HG02642 (cell line): ENCODE measurements around the gene CA9.

Source experiments
- ATAC-seq: cut with Tn5 transposase; IDR thresholded peaks from one replicate; pipeline ENCODE4 v1.9.1; 2021; ENCODE audit warnings: mild to moderate bottlenecking; ENCODE audit not compliant: unreplicated experiment, poor library complexity

The CA9 gene

DNA sequence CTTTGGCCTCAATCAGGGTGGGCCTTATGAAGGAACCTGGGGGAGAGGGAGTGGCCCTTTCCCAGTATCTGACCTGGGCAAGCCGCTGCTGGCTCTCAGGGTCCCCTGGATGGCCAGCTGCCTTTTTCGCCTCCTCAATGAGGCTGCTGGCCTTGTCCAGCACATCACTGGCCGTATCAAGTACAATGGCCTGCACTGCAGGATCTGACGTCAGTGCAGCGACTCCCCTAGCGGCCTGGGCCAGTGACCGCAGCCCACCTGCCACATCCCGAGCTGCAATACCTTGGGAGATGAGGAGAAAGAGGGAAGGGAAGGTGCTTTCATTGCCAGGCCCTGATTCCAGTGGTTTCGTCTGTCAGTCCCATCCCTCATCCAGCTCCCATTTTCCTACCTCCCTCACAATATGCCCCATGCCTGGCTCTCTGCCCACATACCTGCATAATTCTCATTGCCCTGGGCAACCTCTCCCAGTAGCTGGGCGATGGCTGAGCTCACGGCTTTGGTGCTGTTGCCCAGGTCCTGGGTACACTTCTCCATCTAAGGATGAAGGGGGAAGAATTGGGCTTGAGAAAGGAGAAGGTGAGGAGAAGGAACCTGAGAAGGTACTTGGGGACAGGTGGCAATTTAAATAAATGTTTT is 39.2 kb downstream of the CA9 start:
- no peak for ATAC-seq

DNA sequence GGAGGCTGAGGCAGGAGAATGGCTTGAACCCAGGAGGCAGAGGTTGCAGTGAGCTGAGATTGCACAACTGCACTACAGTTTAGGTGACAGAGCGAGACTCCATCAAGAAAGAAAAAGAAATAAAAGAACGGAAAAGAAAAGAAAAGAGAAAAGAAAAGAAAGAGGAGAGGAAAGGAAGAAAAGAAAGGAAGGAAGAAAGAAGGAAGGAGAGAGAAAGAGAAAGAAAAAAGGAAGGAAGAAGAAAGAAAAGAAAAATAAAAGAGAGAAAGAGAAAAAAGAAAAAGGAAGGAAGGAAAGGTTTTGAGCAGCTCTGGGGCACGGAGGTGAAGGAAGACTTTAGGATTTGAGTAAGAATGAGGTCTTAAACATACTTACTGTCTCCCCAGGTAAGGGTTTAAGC is 39.9 kb downstream of the CA9 start:
- no peak for ATAC-seq

DNA sequence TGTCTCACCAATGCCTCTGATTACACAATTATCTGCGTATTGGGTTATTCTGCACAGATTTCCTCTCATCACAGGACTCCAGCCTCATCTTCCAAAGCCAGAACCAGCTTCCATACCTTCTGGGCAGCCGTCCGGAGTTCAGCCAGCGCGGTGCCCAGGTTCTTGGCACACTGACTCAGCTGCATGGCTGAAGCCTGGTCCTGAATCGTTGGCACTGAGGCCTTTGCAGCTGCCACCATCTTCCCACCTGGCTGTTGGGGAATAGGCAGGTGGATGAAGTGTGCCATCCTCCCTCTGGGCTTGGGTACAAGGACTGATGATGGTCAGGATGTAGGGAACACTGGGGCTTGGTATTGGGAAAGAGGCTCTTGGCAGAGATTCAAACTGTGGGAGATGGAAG is 40.4 kb downstream of the CA9 start:
- ATAC-seq: no peak

DNA sequence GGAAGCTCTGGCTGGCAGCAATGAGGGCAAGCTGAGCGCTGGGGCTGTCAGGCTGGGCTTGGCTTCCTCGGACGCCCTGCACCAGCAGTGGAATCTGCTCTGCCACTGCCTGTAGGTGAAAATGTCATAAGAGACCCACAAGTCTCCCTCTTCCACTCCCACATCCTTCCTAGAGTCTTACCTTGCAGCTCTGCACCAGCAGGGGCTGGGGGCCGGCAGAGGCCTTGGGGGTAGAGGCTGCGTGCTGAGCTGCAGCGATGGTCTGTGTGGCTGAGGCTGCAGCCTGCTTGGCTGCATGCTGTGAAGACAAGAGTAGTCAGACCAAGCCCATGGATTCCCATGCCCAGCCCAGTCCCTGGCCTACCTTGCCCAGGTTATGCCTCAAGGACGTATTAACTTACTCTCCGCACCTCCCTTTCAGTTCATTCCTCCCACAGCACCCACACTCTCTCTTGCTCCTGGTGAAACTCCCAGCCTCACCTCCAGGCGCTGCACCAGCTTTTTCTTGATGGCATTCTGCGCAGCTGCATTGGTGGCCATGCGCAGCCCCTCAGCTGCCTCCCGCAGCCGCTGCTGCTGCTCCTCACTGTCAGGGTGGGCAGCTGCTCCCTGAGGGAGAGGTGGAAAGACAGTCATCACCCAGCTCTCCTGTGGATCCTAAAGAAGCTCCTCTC is 41.0 kb downstream of the CA9 start:
- no peak for ATAC-seq

DNA sequence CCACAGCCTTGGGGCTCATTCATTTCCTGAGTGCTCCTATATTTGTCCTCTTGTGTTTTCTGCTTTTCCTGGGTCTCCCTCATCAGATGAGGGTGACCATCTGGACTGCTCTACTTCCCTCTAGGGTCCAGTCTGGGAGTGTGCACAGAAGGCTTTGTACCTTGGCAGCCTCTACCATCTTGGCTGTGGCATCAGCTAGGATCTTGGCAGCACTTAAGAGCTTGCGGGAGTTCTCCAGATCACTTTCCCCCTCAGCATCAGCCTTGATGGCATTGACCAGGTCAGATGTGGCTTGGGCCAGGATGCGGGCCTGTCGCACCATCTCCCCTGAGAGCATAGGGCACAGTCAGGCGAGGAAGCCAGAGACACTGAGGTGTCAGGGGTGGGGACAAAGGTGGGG is 42.5 kb downstream of the CA9 start:
- no peak for ATAC-seq

DNA sequence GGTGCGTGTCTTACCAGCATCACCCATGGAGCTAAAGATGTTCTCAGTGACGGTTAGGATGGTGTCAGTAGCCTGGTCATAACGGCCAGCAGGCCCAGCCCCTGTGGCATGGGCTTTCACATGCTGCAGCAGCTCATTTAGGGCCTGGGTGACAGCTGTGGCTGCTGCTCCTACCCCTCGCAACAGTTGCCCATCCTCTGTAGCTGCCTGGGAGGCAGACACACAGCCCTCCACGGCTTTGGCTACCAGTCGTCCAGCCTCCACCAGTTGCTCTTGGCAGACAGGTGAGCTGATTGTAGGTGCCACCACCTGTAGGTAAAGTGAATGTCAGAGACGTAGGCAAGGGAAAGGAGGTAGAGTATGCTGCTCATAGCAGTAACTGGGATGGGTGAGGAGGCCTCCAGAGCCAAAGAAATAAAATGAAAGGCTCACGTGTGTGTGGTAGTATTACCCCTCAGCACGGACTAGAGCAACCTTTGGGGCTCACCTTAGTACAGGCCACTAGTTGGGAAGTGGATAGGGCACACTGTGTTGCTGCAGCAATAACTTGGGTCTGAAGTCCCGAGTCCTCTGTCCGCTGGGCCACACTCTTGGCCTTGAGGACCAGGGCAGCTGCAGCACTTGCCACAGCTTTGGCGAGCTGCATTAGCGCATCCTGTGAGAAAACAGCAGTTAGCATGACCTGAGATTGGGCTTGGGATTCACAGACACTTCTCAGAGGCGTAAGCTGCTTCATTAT is 43.6 kb downstream of the CA9 start:
- no peak for ATAC-seq

DNA sequence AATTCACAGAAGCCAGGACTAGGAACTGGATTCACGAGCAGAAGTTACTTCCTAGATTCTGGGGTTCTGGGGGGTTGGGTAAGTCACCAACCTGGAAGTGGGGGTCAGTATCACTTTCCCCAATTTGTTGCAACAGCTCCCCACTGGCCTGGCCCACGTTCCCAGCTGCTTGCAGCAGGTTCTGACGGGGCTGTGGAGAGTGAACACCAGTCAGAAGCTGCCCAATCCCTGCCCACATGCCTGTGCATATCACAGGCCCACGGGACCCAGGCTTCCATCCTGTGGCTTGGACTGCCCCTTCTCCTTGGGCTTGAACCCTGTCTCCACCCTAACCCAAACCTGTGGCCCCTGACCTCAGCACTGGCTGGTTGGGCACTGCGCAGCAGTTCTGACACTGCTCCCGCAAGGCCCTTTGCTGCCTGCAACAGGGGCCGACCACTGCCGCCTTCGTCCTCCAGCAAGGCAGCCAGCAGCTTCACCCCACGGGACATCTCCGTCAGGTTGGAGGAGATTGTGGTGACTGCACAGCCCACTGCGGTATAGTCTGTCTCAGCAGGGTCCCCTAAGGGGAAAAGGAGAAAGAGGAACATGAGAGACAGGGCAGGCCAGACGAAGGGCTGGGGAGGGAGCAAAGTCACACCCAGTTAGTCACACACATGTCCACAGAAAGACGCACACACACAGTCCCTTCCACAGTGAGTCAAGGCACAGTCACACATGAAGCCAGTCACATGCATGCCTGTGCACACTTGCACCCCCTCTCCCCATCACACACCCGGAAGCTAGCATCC is 45.2 kb downstream of the CA9 start:
- no peak for ATAC-seq

DNA sequence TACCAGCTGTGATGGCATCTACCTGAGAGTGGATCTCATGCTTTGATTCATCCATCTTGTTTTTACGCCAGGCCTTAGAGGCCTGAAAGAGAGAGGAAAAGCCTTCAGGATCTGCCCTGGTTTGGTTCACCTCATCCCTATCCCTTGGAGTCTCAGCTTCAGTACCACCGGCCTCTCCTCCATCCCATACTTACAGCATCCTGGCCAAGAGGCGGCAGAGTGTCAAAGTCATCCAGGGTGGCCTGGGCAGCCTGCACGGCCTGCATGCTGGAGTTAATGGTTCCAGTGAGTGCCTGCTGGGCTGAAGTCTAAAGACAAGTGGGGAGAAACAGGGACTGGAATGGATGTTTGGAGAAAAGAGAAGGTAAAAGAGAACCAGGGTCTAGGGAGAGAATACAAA is 45.8 kb downstream of the CA9 start:
- ATAC-seq: no peak

DNA sequence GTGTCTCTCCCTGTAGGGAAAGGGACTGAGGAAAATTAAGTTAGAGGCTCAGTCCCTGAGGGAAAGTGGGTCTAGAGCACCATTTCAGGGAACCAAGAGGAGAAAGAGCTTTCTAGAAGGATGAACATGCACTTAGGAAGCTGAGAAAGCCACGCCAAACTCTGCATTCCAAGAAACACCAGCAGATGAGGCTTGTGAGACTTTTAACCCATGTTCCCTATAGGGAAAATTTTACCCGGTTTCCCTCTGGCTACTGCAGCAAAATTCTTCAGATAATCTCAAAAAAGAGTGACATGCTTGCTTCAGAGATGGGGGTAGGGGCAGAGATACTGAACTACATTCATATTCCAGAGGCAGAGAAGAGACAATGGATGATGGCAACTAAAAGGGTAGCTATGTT is 49.7 kb downstream of the CA9 start:
- ATAC-seq: no peak

DNA sequence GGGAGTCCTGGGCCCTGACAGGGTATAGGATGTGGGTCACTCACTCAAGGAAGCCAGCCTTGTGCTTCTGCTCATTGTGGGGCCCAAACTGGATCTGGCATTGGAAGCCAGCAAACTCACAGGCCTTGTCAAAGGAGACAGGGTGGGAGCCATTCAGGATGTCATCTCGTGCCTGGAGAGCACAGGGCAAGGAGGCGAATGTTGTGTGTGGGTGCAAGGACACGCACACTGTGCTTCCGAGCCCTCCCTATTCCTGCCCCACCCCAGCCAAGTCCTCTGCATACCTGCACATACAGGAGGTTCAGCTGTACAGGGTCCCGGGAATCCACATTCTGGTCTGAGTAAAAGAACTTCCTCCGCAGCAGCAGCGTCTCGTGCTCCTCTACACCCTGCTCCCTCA is 50.2 kb downstream of the CA9 start:
- ATAC-seq: no peak

DNA sequence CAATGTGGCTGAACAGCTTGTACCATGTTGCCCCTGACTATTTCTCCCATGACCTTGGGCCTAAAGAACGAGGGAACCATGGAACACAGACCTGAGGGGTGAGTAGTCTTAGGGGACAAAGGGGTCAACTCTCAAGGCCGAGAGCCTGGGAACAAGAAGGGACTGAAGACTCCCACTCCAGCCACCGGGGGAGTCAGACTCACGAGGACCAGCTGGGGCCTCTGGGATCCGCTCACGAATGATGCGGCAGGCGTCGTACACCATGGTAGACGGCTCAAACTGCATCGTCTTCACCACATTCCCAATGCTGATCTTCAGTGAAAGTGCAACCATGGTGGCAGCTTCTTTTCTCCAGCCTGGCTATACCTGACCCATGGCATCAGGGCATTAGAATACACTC is 51.6 kb downstream of the CA9 start:
- no peak for ATAC-seq

DNA sequence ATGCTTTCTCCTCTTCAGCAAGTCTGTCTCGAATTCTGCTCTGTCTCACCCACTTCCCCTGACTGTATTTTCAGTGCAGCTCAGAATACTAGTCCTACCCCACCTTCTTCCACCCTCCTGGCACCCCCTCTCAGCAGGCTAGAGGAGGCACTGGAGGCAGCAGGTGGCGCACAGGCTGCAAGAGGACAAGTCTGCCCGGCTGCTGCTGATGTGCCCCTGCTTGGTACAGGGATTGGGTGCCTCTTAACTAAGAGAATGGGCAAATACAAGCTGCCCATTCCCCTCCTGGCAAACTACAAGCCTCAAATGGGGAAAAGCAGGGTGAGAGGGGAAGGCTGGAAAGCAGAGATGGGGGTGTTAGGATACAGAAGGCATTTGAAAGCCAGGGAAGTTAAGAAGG is 53.2 kb downstream of the CA9 start:
- no peak for ATAC-seq

DNA sequence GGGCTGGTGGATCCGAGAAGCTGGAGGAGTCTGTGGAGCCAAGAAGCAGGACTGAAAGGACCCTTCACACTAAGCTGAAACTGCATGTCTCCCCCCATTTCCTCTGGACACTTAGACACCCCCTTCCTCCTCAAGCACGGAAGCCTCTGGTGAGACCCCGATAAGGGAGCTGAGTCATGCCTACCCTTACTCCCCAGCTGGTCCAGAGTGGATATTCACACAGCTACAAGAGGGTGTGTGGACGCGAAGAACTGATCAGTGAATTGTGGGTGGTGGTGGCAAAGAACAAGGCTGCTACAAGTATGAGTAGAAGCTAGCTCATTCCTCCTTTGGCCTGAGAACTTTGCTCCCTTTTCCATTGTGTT is 53.9 kb downstream of the CA9 start:
- no peak for ATAC-seq

DNA sequence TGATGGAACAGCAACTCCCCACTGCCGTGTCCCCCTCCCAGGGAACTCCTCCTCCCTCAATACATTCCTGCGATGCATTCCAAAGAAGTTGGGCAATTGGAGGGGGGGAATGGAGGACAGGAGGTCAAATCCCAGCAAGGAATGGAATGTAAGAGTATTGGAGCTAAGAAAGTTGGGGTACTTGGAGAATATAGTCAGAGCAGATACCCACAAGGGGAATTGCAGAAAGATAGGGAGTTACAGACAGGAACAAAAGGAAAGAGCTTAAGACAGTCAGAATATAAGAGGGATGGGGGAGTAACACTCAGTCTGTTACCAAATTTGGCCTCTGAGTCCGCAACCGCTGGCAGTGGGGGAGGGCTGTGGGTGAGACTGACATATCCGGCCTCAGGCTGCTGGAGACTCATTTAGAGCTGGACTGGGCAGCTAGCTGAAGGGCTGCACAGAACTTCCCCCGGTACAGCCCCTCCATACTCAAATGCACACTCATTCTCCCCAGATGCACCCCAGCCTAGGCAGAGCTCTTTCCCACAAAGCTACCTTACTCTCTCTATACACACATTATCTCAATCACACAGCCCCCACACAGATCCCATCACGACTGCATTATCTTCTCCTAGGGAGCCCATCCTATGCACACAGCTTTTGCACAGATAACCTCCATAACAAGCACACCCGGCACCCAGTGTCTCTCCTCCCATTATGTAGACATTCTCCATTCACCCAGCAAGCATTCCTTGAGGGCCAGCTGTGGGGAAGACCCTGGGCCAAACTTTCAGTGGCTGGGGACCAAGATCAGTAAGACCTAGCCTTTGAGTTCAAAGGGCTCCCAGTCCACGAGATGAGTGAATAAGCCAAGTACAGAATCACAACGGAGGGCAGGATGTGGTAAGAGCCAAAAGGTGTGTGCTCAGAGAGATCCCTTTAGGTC is 54.6 kb downstream of the CA9 start:
- no peak for ATAC-seq

DNA sequence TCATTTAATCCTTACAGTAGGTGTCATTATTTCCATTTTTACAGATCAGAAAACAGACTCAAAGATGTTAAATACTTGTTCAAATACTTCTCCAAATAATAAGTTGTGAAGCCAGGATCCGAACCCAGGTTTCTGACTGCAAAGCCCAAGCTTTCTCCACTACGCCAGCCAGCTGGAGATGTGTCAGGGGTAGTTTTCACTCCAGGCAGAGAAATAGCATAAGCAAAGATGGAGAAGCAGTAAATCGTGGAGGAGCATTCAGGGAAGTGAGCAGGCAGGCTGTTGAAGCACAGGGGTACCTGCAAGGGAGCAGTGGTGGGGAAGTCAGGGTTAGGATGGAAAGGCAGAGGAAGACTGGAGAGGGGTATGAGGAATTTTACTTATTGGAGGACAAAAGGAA is 55.4 kb downstream of the CA9 start:
- no peak for ATAC-seq

DNA sequence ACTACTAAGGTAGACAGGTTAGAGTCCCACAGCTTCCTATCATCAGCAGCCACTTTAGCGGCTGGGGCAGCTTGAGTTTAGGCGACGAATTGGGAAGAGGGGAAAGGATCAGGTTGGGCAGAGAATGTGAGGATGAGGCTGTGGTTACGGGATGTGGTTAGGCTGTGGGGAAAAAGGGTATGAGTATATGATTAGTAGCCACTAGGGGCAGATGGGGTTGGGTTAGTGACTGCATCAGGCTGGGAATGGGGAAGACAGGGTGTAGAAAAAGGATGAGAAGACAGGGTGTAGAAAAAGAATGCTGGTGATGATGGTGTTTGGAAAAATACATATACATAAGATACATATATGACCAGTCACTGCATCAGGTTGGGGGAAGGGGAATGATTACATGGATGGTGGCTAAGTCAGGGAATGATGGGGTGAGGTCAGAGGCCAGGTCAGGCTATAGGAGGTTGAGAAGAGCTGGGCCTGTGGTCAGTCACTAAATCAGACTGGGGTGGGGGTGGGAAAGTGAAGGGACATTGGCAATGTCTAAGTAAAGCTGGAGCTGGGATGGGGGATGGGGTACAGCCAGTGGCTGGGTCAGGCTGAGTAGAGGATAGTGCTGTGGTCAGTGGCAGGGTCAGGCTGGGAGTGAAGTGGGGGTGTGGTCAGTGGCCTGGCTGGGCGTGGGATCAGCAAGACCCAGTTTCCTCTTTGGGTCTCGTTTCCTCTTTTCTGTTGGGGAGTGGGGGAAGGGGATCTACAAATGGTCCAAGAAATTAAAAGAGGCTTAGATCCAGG is 56.2 kb downstream of the CA9 start:
- no peak for ATAC-seq

DNA sequence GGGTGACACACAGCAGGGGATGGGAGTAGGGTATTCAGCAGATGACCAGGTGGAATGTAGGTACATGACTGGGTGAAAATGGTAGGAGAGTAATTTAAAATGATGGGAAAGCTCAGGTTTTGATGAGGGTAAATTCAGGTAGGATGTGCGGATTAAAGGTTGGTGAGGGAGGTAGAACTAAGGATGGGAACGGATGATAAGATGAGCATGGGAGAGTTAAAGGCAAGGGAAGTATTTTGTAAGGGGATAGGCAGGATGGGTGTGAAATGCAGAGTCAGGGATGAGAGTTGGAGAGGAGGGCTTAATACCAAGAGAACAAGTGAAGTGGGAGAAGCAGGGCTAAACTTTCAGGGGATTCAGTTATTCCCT is 56.7 kb downstream of the CA9 start:
- no peak for ATAC-seq
